GM21786 (cell line): ENCODE results near the gene ASXL1.
"Not testable (repeated sequence)": the region's sequence is repeated elsewhere in the genome, so short reads cannot be mapped to it uniquely, and the experiment has no call there.

ENCODE experiments used
- ATAC-seq: cut with Tn5 transposase; IDR thresholded peaks from one replicate; pipeline ENCODE4 v1.9.1; 2021; ENCODE audit not compliant: unreplicated experiment

ASXL1 gene

DNA sequence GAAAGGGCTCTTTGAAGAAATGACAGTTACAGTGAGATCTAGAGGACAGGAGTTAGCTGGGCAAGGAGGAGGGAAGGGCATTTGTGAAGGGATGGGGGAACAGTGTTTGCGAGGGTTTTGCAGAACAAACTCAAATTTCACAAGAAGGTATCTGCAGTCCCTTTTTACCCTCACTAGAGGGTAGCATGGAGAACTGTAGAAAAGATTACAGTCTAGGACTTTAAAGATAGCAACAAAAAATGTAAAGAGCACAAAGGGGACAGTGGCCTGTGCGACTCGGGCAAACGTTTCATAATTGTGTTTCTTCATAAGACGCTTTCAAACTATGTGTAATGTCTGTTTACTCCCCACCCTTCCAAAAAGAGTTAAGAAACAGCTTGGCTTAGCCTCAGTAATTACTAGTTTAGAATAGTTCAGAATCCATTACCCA, 21.2 kb upstream of the ASXL1 start:
- no peak for ATAC-seq

- no peak for ATAC-seq
Observed at GRCh38 chr20:32337937-32338661, 20.0 kb upstream of the ASXL1 start.

DNA sequence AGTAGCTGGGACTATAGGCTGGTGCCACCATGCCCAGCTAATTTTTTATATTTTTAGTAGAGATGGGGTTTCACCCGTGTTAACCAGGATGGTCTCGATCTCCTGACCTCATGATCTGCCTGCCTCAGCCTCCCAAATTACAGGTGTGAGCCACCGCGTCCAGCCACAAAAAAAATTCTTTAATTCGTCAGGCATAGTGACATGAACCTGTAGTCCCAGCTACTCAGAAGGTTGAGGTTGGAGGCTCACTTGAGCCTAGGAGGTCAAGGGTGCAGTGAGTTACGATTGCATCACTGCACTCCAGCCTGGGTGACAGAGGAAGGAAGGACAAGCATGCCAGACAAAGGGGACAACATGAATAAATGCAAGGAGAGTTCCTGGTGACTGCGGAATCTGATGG, 19.5 kb upstream of the ASXL1 start:
- ATAC-seq: no peak

DNA sequence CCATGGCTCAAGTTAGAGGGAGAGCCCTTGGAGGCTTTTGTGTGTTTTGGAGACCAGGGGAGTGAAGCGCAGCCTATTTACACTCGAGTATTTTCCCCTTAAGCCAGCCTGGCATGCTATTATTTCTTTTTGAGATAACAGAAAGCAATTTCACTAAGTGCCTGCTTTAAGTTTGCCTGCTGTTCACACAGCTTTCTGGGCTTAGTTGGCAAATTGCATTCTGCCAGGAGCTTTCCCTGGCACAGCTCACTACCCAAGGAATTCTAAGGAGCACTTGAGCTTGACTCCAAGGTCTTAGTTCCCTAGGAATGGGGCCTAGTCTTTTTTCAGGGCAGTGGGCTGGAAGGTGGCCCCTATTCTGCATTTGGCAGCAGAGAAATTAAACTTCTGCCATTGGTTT, 19.0 kb upstream of the ASXL1 start:
- ATAC-seq: no peak

GRCh38 chr20:32341053-32341452, 17.1 kb upstream of the ASXL1 start:
- ATAC-seq: not testable (repeated sequence)

- ATAC-seq: no peak
Observed at GRCh38 chr20:32343439-32343838, 14.7 kb upstream of the ASXL1 start.

DNA sequence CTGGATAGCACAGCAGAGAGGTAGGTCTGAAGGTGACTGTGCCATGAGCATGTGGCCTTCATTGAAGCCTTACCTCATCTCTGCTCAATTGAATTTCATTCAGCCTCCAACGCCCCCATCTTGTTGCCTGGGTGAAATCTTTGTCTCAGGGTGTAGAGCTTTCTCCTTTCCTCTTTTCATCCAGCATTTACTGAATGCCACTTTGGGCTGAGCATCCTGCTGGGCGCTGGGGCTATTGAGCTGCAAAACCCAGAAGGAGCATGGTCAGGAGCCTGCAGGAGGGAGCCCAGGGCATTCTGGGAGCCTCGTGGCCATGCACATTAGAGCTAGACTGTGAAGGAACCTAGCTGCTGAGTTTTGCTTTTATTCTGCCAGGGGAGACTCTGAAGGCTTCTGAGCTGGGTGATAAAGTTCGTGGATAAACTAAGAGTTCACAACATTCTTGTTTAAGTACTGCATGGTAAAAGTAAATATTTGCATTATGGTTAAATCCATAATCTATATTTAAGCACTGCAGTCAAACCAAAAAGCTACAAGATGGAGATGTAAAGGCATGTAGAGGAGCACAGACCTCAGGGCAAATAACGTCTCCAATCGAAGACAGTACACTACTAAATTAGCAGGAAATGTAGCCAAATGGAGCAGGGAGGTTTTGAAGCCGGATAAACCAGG, 13.2 kb upstream of the ASXL1 start:
- ATAC-seq: no peak

DNA sequence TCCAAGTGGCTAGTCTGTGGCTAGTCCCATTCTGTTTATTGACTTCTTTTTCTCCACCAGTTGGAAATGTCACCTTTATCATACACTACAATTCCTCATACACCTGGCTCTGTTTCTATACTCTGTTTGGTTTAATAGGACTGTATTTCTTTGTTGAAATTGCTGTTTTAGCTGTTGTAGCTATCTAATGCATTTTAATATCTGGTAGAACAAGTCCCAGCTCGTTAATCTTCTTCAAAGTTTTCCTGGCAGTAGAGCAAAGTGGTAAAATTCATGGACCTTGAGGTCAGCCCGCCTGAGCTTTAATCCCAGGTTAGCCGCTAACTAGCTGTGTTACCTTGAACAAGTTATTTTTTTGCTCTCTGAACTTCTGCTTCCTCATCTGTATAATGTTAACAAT, 9.9 kb upstream of the ASXL1 start:
- ATAC-seq: no peak

- no peak for ATAC-seq
Observed at GRCh38 chr20:32350421-32350820, 7.7 kb upstream of the ASXL1 start.

DNA sequence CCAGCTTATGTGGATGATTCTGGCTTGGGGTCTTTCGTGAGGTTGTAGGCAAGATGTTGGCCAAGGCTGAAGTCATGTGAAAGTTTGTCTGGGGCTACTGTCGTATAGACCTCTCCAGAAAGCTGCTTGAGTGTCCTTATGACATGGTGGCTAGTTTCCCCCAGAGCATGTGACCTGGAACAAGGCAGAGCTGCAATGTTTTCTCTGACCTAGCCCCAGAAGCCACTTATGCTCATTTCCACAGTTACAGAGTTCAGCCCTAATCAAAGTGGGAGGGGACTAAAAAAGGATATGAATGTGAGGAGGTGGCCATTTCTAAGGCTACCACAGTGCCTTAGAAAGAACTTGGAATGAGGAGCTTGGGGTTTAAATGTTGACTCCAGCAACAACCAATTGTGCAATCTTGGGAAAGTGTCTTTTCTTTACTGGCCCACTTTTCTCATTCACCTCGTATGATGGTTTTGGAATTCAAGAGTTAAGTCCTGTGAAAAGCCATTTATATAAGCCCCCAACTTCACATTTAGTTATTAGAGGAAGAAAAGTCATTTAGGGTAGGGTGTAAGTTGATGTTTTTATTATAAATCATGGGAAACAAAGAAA, 5.9 kb upstream of the ASXL1 start:
- ATAC-seq: no peak

GRCh38 chr20:32353848-32354496, 4.2 kb upstream of the ASXL1 start:
- no peak for ATAC-seq

- ATAC-seq: peak; percentile 34
Observed at GRCh38 chr20:32354592-32355416, 3.3 kb upstream of the ASXL1 start.

GRCh38 chr20:32355417-32355841, 2.7 kb upstream of the ASXL1 start:
- peak; percentile 28 for ATAC-seq

GRCh38 chr20:32355907-32356621, 2.1 kb upstream of the ASXL1 start:
- ATAC-seq: not testable (repeated sequence)

DNA sequence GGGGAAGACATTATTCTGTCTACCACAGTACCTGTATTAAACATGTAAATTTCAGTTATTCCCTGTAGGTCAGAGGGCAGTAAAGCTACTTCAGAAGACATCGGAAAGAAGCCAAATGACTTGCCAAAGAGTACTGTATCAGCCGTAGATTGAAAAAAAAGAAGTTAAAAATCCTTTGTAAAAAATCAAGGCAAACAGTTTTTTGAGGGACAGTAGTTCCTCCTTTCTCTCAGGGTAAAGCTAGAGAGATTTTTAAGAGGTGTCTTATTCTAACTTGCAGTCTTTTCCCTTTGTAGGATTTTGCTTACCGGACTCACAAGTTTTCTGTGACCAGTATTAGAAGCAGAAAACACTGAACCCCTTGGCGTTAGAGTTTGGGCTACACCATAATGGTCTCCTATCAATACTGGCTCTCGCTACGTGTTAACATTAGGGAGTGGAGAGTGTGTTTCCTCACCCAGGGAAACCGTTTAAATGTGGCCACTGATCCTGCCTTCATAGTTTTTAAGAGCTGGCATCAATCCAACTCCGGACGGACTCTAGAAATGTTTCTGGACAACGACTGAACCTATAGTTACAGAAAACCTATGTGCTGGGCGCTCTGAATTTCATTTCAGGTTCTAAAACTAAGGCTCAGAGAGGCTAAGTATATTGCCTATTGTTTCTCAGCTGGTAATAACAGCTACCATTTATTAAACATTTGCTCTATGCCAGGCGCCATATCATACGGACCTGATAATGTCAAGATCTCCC, 1.3 kb upstream of the ASXL1 start:
- ATAC-seq: no peak

DNA sequence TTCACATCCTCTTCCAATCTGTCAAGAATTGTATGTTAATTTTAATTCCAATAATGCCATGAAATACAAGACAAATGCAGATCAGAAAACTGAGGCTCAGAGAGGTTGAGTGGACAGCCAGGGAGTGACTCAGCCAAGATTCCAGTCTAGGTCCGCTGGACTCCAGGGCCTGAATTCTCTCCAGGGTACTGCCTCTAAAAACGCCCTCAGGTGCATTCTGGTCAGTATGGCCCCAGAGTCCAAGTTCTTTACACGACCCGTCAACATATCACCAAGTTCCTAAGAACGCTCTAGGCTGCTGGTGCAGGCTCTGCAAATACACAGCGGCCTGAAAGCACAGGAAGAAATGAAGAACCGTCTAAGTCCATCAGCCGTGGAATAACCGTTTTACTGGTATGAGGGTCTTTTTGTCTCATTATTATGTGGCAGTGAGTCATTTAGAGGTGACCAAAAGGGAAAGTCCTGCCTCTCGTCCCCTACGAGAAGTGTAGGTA, 709 bp upstream of the ASXL1 start:
- ATAC-seq: no peak

DNA sequence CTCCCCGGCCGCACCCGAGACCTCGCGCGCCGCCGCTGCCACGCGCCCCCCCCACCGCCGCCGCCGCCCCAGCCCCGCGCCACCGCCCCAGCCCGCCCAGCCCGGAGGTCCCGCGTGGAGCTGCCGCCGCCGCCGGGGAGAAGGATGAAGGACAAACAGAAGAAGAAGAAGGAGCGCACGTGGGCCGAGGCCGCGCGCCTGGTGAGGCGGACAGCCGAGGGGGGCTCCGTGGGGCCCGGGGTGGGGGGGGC, 426 bp downstream of the ASXL1 start:
- no peak for ATAC-seq

- no peak for ATAC-seq
Observed at GRCh38 chr20:32358883-32359632, 927 bp downstream of the ASXL1 start.
